ENCODE data around the gene LGMN. TPM values are rescaled to one million over a fixed set of nuclear protein-coding genes. Genes with fewer than 3 reads are reported as not detected.

LGMN gene
- total and polyA plus RNA-seq, 2 donors (not counting 1 experiment from before 2014, with no cell fraction given) = 22.6 to 61.0 TPM

- Histone ChIP-seq H3K79me2 (ENCODE audit: control insufficient read depth, insufficient read depth, low read length) (no peaks in the 10 kb centered on the region), H3K4me2 (ENCODE audit: extremely low read depth, insufficient read depth, low read length) (no peak overlapping the region), H3K4me1 (ENCODE audit: control insufficient read depth, extremely low read depth, insufficient read depth, low read length) (no peaks in the 10 kb centered on the region), H3K36me3 (ENCODE audit: control insufficient read depth, insufficient read depth, low read length) (no peaks in the 10 kb centered on the region), H4K20me1 (ENCODE audit: control insufficient read depth, extremely low read depth, insufficient read depth, low read length) (no peaks in the 10 kb centered on the region), H3K27ac (ENCODE audit: insufficient read depth, low read length) (no peak overlapping the region), H3K27me3 (ENCODE audit: control insufficient read depth, insufficient read depth, low read length) (peaks cover 5% of the 10 kb centered on the region), H3K9ac (ENCODE audit: insufficient read depth, low read length) (no peak overlapping the region), H3K4me3 (replicated peaks in 1 of 4; ENCODE audit: control extremely low read depth in 1 of 4, insufficient read depth in 1 of 4, low read depth in 3 of 4, low read length in 4 of 4) (no peak overlapping the region), H3K9me3 (ENCODE audit: control insufficient read depth, insufficient read depth, low read depth, low read length) (no peaks in the 10 kb centered on the region), H2AFZ (ENCODE audit: low read length) (no peak overlapping the region)
- peak in 1 of 2 donors; percentile 14 for DNase-seq (ENCODE audit: low read depth in 2 of 2)
- TF ChIP-seq EZH2 (IDR thresholded peaks at IDR 0.05; ENCODE audit: low read length, missing control alignments) (no peak), CTCF (conservative IDR thresholded peaks at IDR 0.05 in 1 of 2, IDR thresholded peaks at IDR 0.05 in 1 of 2; ENCODE audit: low read depth in 1 of 2, low read length in 2 of 2) (no peak)
These were observed 7.1 kb upstream of the LGMN start for GRCh38 chr14:92755495-92755894.

- Histone ChIP-seq H3K4me1 (ENCODE audit: control insufficient read depth, extremely low read depth, insufficient read depth, low read length) (no peaks in the 10 kb centered on the region), H3K36me3 (ENCODE audit: control insufficient read depth, insufficient read depth, low read length) (no peaks in the 10 kb centered on the region), H3K79me2 (ENCODE audit: control insufficient read depth, insufficient read depth, low read length) (no peaks in the 10 kb centered on the region), H3K4me3 (replicated peaks in 1 of 4; ENCODE audit: control extremely low read depth in 1 of 4, insufficient read depth in 1 of 4, low read depth in 3 of 4, low read length in 4 of 4) (no peak overlapping the region), H3K9ac (ENCODE audit: insufficient read depth, low read length) (no peak overlapping the region), H2AFZ (ENCODE audit: low read length) (no peak overlapping the region), H3K27me3 (ENCODE audit: control insufficient read depth, insufficient read depth, low read length) (peaks cover 5% of the 10 kb centered on the region), H3K27ac (ENCODE audit: insufficient read depth, low read length) (no peak overlapping the region), H4K20me1 (ENCODE audit: control insufficient read depth, extremely low read depth, insufficient read depth, low read length) (no peaks in the 10 kb centered on the region), H3K9me3 (ENCODE audit: control insufficient read depth, insufficient read depth, low read depth, low read length) (no peaks in the 10 kb centered on the region), H3K4me2 (ENCODE audit: extremely low read depth, insufficient read depth, low read length) (no peak overlapping the region)
- no peak for TF ChIP-seq EZH2 (IDR thresholded peaks at IDR 0.05; ENCODE audit: low read length, missing control alignments)
- no peak for TF ChIP-seq CTCF (conservative IDR thresholded peaks at IDR 0.05 in 1 of 2, IDR thresholded peaks at IDR 0.05 in 1 of 2; ENCODE audit: low read depth in 1 of 2, low read length in 2 of 2)
- no peak for DNase-seq (ENCODE audit: low read depth in 2 of 2)
These were observed 6.5 kb upstream of the LGMN start for GRCh38 chr14:92754966-92755365.

- H3K36me3 ChIP-seq (ENCODE audit: control insufficient read depth, insufficient read depth, low read length) = no peaks in the 10 kb centered on the region
- H3K9ac ChIP-seq (ENCODE audit: insufficient read depth, low read length) = no peak overlapping the region
- no peak overlapping the region for H3K27ac ChIP-seq (ENCODE audit: insufficient read depth, low read length)
- no peak for DNase-seq (ENCODE audit: low read depth in 2 of 2)
- no peak for TF ChIP-seq EZH2 (IDR thresholded peaks at IDR 0.05; ENCODE audit: low read length, missing control alignments)
- TF ChIP-seq CTCF (conservative IDR thresholded peaks at IDR 0.05 in 1 of 2, IDR thresholded peaks at IDR 0.05 in 1 of 2; ENCODE audit: low read depth in 1 of 2, low read length in 2 of 2) = no peak
- no peaks in the 10 kb centered on the region for H3K79me2 ChIP-seq (ENCODE audit: control insufficient read depth, insufficient read depth, low read length)
- H3K4me2 ChIP-seq (ENCODE audit: extremely low read depth, insufficient read depth, low read length) = no peak overlapping the region
- H3K4me3 ChIP-seq (replicated peaks in 1 of 4; ENCODE audit: control extremely low read depth in 1 of 4, insufficient read depth in 1 of 4, low read depth in 3 of 4, low read length in 4 of 4) = no peak overlapping the region
- no peaks in the 10 kb centered on the region for H4K20me1 ChIP-seq (ENCODE audit: control insufficient read depth, extremely low read depth, insufficient read depth, low read length)
- H2AFZ ChIP-seq (ENCODE audit: low read length) = no peak overlapping the region
- H3K9me3 ChIP-seq (ENCODE audit: control insufficient read depth, insufficient read depth, low read depth, low read length) = no peaks in the 10 kb centered on the region
- peaks cover 5% of the 10 kb centered on the region for H3K27me3 ChIP-seq (ENCODE audit: control insufficient read depth, insufficient read depth, low read length)
- H3K4me1 ChIP-seq (ENCODE audit: control insufficient read depth, extremely low read depth, insufficient read depth, low read length) = no peaks in the 10 kb centered on the region
These were observed 4.8 kb upstream of the LGMN start for GRCh38 chr14:92753250-92753649.
